MM.1S (cell line): Measurements from ENCODE around the gene NAALADL1.

Experiments
- DNase-seq: peaks from one replicate; pipeline ENCODE4 v3.0.0-alpha.2; 2015
- H2AFZ ChIP-seq: fragments of 300-600 bp; sonication (generic); 2 replicates; pipeline ENCODE4 v1.6.0; 2016; ENCODE audit warnings: antibody characterized with exemption, low read length
- H3F3A ChIP-seq: fragments of 300-600 bp; sonication (generic); 2 replicates; pipeline ENCODE4 v1.6.1; 2016; ENCODE audit warnings: mild to moderate bottlenecking, antibody characterized with exemption, low read length, moderate library complexity, mixed read lengths; ENCODE audit not compliant: insufficient read depth
- H3K27ac ChIP-seq: fragments of 300-600 bp; sonication (generic); 2 replicates; pipeline ENCODE4 v1.5.1; 2016; ENCODE audit warnings: mild to moderate bottlenecking, low read length
- H3K27me3 ChIP-seq: fragments of 300-600 bp; sonication (generic); replicated peaks from 2 replicates; pipeline ENCODE4 v1.6.0; 2016; ENCODE audit warnings: low read length; ENCODE audit not compliant: insufficient read depth
- H3K36me3 ChIP-seq: fragments of 300-600 bp; sonication (generic); replicated peaks from 2 replicates; pipeline ENCODE4 v1.6.1; 2016; ENCODE audit warnings: mild to moderate bottlenecking, low read length, mixed read lengths; ENCODE audit not compliant: insufficient read depth
- H3K4me1 ChIP-seq: fragments of 300-600 bp; sonication (generic); 2 replicates; pipeline ENCODE4 v1.6.1; 2016; ENCODE audit warnings: low read length, mixed read lengths
- H3K4me2 ChIP-seq: fragments of 300-600 bp; sonication (generic); 2 replicates; pipeline ENCODE4 v1.6.0; 2016; ENCODE audit warnings: low read depth, low read length
- H3K4me3 ChIP-seq: fragments of 300-600 bp; sonication (generic); 2 replicates; pipeline ENCODE4 v1.5.1; 2016; ENCODE audit warnings: low read length, mixed read lengths
- H3K79me2 ChIP-seq: fragments of 300-600 bp; sonication (generic); 2 replicates; pipeline ENCODE4 v1.6.1; 2016; ENCODE audit warnings: mixed run types, low read length, mixed read lengths
- H3K9ac ChIP-seq: fragments of 300-600 bp; sonication (generic); 2 replicates; pipeline ENCODE4 v1.6.1; 2016; ENCODE audit warnings: low read length, mixed read lengths
- H3K9me2 ChIP-seq: fragments of 300-600 bp; sonication (generic); replicated peaks from 2 replicates; pipeline ENCODE4 v1.6.1; 2016; ENCODE audit warnings: mild to moderate bottlenecking, low read length, mixed read lengths; ENCODE audit not compliant: insufficient read depth
- H3K9me3 ChIP-seq: fragments of 300-600 bp; sonication (generic); replicated peaks from 2 replicates; pipeline ENCODE4 v1.6.1; 2016; ENCODE audit warnings: mild to moderate bottlenecking, low read length, mixed read lengths; ENCODE audit not compliant: insufficient read depth
- H4K20me1 ChIP-seq: fragments of 300-600 bp; sonication (generic); 2 replicates; pipeline ENCODE4 v1.6.1; 2016; ENCODE audit warnings: mild to moderate bottlenecking, low read length, moderate library complexity, mixed read lengths; ENCODE audit not compliant: insufficient read depth
- EZH2 ChIP-seq: fragments of 300-600 bp; sonication (generic); optimal IDR thresholded peaks from 2 replicates; pipeline ENCODE3; 2017; ENCODE audit warnings: low read depth, mild to moderate bottlenecking, antibody characterized with exemption, low read length, mixed read lengths
- EZH2phosphoT487 ChIP-seq: fragments of 300-600 bp; sonication (generic); IDR thresholded peaks from 2 replicates; pipeline ENCODE4 v1.6.1; 2018; ENCODE audit warnings: antibody characterized with exemption, low read length
- TF ChIP-seq, protein P1 (sequence below): fragments of 300-600 bp; sonication (generic); IDR thresholded peaks from 2 replicates; pipeline ENCODE4 v1.5.1; 2016; ENCODE audit warnings: antibody characterized with exemption, low read length, mixed read lengths

NAALADL1 gene

DNA sequence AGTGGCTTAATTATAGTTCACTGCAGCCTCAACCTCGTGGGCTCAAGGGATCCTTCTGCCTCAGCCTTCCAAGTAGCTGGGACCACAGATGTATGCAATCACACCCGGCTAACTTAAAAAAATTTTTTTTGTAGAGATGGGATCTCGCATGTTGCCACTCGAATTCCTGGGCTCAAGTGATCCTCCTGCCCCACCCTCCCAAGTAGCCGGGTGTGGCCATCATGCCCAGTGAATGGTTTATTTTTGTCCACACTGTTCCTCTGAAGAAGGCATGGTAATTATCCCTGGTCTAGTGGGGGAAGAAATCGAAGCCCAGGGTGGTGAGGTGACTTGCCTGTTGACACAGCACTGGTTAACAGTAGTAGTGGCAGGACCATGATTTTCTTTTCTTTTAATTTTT is 15.5 kb downstream of the NAALADL1 start:
- no peak overlapping the region for H2AFZ ChIP-seq
- no peaks in the 10 kb centered on the region for H4K20me1 ChIP-seq
- H3K9ac ChIP-seq: no peak overlapping the region
- H3K27ac ChIP-seq: no peak overlapping the region
- DNase-seq: no peak
- H3K4me3 ChIP-seq: 0 out of 2 replicates have a peak overlapping the region, but pooled peaks have one; percentile 76
- no peaks in the 10 kb centered on the region for H3K27me3 ChIP-seq
- no peaks in the 10 kb centered on the region for H3K36me3 ChIP-seq
- H3K4me2 ChIP-seq: no peak overlapping the region
- H3F3A ChIP-seq: peaks cover 12% of the 10 kb centered on the region
- H3K9me2 ChIP-seq: no peaks in the 10 kb centered on the region
- no peak for TF ChIP-seq EZH2phosphoT487
- TF ChIP-seq, protein P1, sequence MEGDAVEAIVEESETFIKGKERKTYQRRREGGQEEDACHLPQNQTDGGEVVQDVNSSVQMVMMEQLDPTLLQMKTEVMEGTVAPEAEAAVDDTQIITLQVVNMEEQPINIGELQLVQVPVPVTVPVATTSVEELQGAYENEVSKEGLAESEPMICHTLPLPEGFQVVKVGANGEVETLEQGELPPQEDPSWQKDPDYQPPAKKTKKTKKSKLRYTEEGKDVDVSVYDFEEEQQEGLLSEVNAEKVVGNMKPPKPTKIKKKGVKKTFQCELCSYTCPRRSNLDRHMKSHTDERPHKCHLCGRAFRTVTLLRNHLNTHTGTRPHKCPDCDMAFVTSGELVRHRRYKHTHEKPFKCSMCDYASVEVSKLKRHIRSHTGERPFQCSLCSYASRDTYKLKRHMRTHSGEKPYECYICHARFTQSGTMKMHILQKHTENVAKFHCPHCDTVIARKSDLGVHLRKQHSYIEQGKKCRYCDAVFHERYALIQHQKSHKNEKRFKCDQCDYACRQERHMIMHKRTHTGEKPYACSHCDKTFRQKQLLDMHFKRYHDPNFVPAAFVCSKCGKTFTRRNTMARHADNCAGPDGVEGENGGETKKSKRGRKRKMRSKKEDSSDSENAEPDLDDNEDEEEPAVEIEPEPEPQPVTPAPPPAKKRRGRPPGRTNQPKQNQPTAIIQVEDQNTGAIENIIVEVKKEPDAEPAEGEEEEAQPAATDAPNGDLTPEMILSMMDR: no peak
- TF ChIP-seq EZH2: no peak
- H3K9me3 ChIP-seq: no peaks in the 10 kb centered on the region
- H3K4me1 ChIP-seq: peaks cover 13% of the 10 kb centered on the region
- H3K79me2 ChIP-seq: peaks cover 42% of the 10 kb centered on the region

DNA sequence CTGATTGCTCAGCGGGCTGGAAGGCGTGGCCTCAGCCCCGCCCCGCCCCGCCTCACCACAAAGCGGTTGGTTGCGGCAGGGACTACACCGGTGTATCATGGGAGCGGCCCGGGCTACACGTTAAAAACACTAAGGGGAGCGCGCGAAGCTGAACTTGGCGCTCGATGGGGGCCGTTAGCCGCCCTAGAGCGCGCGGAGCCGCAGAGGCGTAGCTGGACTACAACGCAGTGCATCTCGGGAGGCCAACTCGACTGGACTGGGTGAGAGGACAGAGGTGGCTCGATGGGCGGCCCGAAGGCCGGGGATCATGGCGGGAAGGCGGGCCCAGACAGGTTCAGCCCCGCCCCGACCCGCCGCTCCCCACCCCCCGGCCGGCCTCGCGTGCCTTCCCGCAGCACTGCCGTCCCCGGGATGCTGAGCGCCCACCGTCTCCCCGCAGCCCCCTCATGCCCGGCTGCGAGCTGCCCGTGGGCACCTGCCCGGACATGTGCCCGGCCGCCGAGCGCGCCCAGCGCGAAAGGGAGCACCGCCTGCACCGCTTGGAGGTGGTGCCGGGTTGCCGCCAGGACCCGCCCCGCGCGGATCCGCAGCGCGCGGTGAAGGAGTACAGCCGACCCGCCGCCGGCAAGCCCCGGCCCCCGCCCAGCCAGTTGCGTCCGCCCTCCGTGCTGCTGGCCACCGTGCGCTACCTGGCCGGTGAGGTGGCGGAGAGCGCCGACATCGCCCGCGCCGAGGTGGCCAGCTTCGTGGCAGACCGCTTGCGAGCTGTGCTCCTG is 17.3 kb downstream of the NAALADL1 start, which contains the start of gene SAC3D1:
SAC3D1 (plus strand) TSS at position 364 of the 776 bp plus-strand sequence; CDS start at position 447, 83 bp downstream.
- H3K79me2 ChIP-seq: peaks cover 42% of the 10 kb centered on the region
- H3K4me2 ChIP-seq: peak within 1 kb of the TSS; percentile 64
- H3K27me3 ChIP-seq: no peaks in the 10 kb centered on the region
- no peaks in the 10 kb centered on the region for H3K9me3 ChIP-seq
- peak within 1 kb of the TSS; percentile 94 for H3K27ac ChIP-seq
- peaks cover 13% of the 10 kb centered on the region for H3K4me1 ChIP-seq
- peaks cover 9% of the 10 kb centered on the region for H3F3A ChIP-seq
- DNase-seq: peak; percentile 95
- TF ChIP-seq EZH2phosphoT487: no peak
- H2AFZ ChIP-seq: peak within 1 kb of the TSS; percentile 59
- H4K20me1 ChIP-seq: no peaks in the 10 kb centered on the region
- H3K4me3 ChIP-seq: peak within 1 kb of the TSS; percentile 76
- no peaks in the 10 kb centered on the region for H3K36me3 ChIP-seq
- no peaks in the 10 kb centered on the region for H3K9me2 ChIP-seq
- peak within 1 kb of the TSS; percentile 82 for H3K9ac ChIP-seq

DNA sequence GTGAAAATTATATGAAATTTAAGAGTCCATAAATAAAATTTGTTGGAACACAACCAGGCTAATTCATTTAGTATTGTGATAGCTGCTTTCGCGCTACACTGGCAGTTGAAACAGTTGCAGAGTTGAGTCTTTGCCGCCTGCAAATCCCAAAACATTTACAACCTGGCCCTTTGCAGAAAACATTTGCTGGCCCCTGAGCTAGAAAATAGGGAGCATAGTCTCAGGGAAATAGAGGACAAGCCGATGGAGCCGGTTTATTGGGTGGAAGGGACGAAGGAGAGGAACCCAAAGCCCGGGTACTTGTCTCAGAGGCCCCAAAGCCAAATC is 17.9 kb downstream of the NAALADL1 start:
- no peaks in the 10 kb centered on the region for H3K36me3 ChIP-seq
- H3K4me1 ChIP-seq: peaks cover 13% of the 10 kb centered on the region
- peak overlapping the region; percentile 64 for H3K4me2 ChIP-seq
- TF ChIP-seq EZH2 (no peak), EZH2phosphoT487 (no peak)
- TF ChIP-seq, protein P1: no peak
- no peaks in the 10 kb centered on the region for H4K20me1 ChIP-seq
- peak overlapping the region; percentile 82 for H3K9ac ChIP-seq
- no peak for DNase-seq
- no peaks in the 10 kb centered on the region for H3K9me3 ChIP-seq
- peak overlapping the region; percentile 76 for H3K4me3 ChIP-seq
- H2AFZ ChIP-seq: peak overlapping the region; percentile 59
- peak overlapping the region; percentile 94 for H3K27ac ChIP-seq
- no peaks in the 10 kb centered on the region for H3K9me2 ChIP-seq
- H3K27me3 ChIP-seq: no peaks in the 10 kb centered on the region
- H3K79me2 ChIP-seq: peaks cover 39% of the 10 kb centered on the region
- peaks cover 9% of the 10 kb centered on the region for H3F3A ChIP-seq

DNA sequence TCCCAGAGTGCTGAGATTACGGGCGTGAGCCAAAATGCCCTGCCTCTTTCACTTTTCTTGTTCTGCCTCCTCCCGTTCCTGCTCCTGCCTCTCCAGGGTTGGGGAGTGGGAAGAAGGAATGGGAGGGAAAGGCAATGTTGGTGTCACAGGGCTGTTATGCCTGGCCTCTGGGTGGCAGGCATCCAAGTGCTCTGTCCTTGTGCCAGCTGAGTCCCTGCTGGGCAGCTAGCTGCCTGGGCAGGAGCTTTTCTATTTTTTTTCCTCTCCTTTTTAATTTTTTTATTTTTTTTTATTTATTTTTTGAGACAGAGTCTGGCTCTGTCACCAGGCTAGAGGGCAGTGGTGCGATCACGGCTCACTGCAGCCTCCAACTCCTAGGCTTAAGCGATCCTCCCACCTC is 21.4 kb downstream of the NAALADL1 start:
- DNase-seq: no peak
- no peaks in the 10 kb centered on the region for H3K9me3 ChIP-seq
- H3K4me1 ChIP-seq: peaks cover 5% of the 10 kb centered on the region; the same call in 1 of the 2 replicates
- no peak overlapping the region for H3K4me2 ChIP-seq
- H3K27ac ChIP-seq: no peak overlapping the region
- H3K27me3 ChIP-seq: no peaks in the 10 kb centered on the region
- H2AFZ ChIP-seq: no peak overlapping the region
- H3K36me3 ChIP-seq: no peaks in the 10 kb centered on the region
- H3K79me2 ChIP-seq: peaks cover 4% of the 10 kb centered on the region
- H3K9ac ChIP-seq: no peak overlapping the region
- TF ChIP-seq, protein P1: no peak
- TF ChIP-seq EZH2 (no peak), EZH2phosphoT487 (no peak)
- H3K9me2 ChIP-seq: no peaks in the 10 kb centered on the region
- no peaks in the 10 kb centered on the region for H4K20me1 ChIP-seq
- no peak overlapping the region for H3K4me3 ChIP-seq
- peaks cover 9% of the 10 kb centered on the region for H3F3A ChIP-seq
